ENCODE data around the gene KLRD1.
"Not testable (repeated sequence)": the region's sequence is repeated elsewhere in the genome, so short reads cannot be mapped to it uniquely, and the experiment has no call there.

Gene KLRD1

DNA sequence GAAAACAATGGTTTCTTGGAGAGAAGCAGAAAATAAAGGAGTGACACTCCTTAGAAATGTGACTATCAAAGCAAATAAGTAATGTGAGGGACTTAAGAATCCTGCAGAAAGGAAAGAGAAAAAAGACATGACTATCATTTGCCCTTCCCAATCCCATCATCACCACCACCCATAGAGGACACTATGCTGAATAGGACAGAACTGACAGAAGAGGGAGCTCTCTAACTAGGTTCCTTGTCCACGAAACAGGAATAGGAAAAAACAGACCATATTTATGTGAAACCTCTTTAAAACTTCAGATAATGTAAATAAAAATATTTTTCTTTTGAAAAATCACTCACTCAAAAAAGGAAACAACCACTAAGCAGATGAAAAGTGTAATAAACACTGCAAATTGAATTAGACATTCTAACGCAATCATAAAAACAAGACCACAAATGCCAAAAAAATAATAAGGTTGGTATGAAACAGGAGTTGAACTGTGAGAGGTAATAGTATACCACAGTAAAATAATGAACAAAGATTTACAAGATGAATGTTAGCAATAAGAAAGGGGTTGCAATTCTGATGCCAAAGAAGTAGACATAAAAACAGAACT lies 24.1 kb downstream of the KLRD1 start:
- Histone ChIP-seq H3K4me3 (ENCODE audit: insufficient read depth, low read depth, low read length, poor library complexity, severe bottlenecking) (no peak overlapping the region), H3K36me3 (ENCODE audit: control insufficient read depth, insufficient read depth, low read length) (no peaks in the 10 kb centered on the region)
- DNase-seq, result no peak

DNA sequence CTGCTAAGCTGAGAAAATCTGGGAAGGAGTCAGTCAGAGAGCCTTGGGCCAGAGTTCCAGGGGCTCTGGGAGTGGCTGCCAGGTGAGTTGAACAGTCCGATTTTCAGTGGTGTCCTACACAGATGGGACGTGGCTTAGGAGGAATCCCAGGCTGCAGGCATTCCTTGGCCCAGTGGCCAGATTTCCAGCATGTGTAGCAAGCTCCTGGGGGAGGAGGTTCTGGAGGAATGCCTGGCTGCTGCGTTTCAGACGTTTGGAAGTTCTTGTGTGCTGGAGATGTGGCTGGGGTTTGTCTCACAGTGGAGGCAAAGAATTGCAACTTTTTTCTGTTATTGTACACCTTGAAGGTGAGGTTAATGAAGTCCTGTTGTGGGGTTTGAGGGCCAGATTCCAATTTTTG lies 28.5 kb downstream of the KLRD1 start:
- H3K36me3 ChIP-seq (ENCODE audit: control insufficient read depth, insufficient read depth, low read length); H3K27ac ChIP-seq (ENCODE audit: insufficient read depth, low read length, poor library complexity, severe bottlenecking); H3K4me1 ChIP-seq (ENCODE audit: control insufficient read depth, insufficient read depth, low read length, poor library complexity, severe bottlenecking); H3K4me3 ChIP-seq (ENCODE audit: insufficient read depth, low read depth, low read length, poor library complexity, severe bottlenecking); H3K27me3 ChIP-seq (replicated peaks; ENCODE audit: control insufficient read depth, insufficient read depth, low read length, poor library complexity, severe bottlenecking); DNase-seq; H3K9me3 ChIP-seq (ENCODE audit: control insufficient read depth, low read length): not testable (repeated sequence)

More for the DNA sequence above, 24.1 kb downstream of the KLRD1 start:
- no peaks in the 10 kb centered on the region for H3K9me3 ChIP-seq (ENCODE audit: control insufficient read depth, low read length)
- no peaks in the 10 kb centered on the region for H3K27me3 ChIP-seq (replicated peaks; ENCODE audit: control insufficient read depth, insufficient read depth, low read length, poor library complexity, severe bottlenecking)
- no peak overlapping the region for H3K27ac ChIP-seq (ENCODE audit: insufficient read depth, low read length, poor library complexity, severe bottlenecking)
- H3K4me1 ChIP-seq (ENCODE audit: control insufficient read depth, insufficient read depth, low read length, poor library complexity, severe bottlenecking), result no peaks in the 10 kb centered on the region

DNA sequence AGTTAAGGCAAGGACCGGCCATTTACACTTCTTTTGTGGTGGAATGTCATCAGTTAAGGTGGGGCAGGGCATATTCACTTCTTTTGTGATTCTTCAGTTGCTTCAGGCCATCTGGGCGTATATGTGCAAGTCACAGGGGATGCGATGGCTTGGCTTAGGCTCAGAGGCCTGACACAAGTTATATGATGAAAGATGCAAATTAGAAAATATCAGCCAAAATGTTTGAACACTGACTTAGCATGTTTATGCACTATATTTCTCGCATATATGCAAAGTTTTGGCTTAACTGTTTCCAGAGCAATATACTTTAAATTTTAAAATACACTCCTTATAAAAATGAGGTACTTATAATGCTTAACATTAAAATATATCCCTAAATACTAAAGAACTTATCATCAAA lies 30.8 kb downstream of the KLRD1 start:
- DNase-seq; H3K27ac ChIP-seq (ENCODE audit: insufficient read depth, low read length, poor library complexity, severe bottlenecking): not testable (repeated sequence)

DNA sequence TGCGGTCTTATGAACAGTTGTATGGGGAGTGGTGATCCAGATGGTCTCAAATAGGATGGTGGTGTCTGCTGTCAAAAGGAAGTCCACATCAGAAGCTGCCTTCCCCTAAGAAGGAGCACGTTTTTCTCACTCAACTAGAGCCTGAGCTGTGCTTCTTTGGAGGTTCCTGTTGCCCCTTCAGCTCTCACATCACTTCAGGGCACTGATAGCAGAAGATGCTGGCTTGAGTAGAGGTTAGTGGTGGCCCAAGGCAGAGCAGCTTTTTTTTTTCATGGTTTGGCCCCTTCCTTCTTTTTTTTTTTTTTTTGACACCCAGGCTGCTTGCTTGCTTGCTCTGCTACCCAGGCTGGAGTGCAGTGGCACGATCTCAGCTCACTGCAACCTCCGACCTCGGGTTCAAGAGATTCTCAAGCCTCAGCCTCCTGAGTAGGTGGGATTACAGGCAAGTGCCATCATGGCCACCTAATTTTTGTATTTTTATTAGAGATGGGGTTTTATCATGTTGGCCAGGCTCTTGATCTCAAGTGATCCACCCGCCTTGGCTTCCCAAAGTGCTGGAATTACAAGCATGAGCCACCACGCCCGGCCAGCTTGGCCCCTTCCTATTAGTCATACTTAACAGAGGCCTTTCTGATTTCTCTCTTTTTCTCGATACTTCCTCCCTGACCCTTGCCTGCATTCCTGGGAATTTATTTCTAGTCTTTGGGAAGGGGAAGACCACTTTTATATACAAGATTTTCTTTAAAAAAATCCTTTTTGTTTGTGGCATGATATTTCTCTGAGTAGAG lies 31.6 kb downstream of the KLRD1 start:
- DNase-seq, result no peak

More for the DNA sequence above, 30.8 kb downstream of the KLRD1 start:
- H3K4me3 ChIP-seq (ENCODE audit: insufficient read depth, low read depth, low read length, poor library complexity, severe bottlenecking); H3K27me3 ChIP-seq (replicated peaks; ENCODE audit: control insufficient read depth, insufficient read depth, low read length, poor library complexity, severe bottlenecking); H3K9me3 ChIP-seq (ENCODE audit: control insufficient read depth, low read length); H3K36me3 ChIP-seq (ENCODE audit: control insufficient read depth, insufficient read depth, low read length); H3K4me1 ChIP-seq (ENCODE audit: control insufficient read depth, insufficient read depth, low read length, poor library complexity, severe bottlenecking): not testable (repeated sequence)

DNA sequence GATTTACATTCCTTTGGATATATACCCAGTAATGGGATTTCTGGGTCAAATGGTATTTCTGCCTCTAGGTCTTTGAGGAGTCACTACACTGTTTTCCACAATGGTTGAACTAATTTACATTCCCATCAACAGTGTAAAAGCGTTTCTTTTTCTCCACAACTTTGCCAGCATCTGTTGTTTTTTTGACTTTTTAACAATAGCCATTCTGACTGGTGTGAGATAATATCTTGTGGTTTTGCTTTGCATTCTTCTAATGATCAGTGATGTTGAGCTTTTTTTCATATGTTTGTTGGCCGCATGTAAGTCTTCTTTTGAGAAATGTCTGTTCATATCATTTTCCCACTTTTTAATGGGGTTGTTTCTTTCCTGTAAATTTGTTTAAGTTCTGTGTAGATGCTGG lies 33.3 kb downstream of the KLRD1 start:
- H3K27ac ChIP-seq (ENCODE audit: insufficient read depth, low read length, poor library complexity, severe bottlenecking); H3K4me1 ChIP-seq (ENCODE audit: control insufficient read depth, insufficient read depth, low read length, poor library complexity, severe bottlenecking); DNase-seq; H3K36me3 ChIP-seq (ENCODE audit: control insufficient read depth, insufficient read depth, low read length); H3K9me3 ChIP-seq (ENCODE audit: control insufficient read depth, low read length); H3K4me3 ChIP-seq (ENCODE audit: insufficient read depth, low read depth, low read length, poor library complexity, severe bottlenecking); H3K27me3 ChIP-seq (replicated peaks; ENCODE audit: control insufficient read depth, insufficient read depth, low read length, poor library complexity, severe bottlenecking): not testable (repeated sequence)

More for the DNA sequence above, 31.6 kb downstream of the KLRD1 start:
- Histone ChIP-seq H3K4me1 (ENCODE audit: control insufficient read depth, insufficient read depth, low read length, poor library complexity, severe bottlenecking) (no peaks in the 10 kb centered on the region), H3K27ac (ENCODE audit: insufficient read depth, low read length, poor library complexity, severe bottlenecking) (no peak overlapping the region), H3K9me3 (ENCODE audit: control insufficient read depth, low read length) (no peaks in the 10 kb centered on the region), H3K27me3 (replicated peaks; ENCODE audit: control insufficient read depth, insufficient read depth, low read length, poor library complexity, severe bottlenecking) (no peaks in the 10 kb centered on the region), H3K36me3 (ENCODE audit: control insufficient read depth, insufficient read depth, low read length) (no peaks in the 10 kb centered on the region), H3K4me3 (ENCODE audit: insufficient read depth, low read depth, low read length, poor library complexity, severe bottlenecking) (no peak overlapping the region)

DNA sequence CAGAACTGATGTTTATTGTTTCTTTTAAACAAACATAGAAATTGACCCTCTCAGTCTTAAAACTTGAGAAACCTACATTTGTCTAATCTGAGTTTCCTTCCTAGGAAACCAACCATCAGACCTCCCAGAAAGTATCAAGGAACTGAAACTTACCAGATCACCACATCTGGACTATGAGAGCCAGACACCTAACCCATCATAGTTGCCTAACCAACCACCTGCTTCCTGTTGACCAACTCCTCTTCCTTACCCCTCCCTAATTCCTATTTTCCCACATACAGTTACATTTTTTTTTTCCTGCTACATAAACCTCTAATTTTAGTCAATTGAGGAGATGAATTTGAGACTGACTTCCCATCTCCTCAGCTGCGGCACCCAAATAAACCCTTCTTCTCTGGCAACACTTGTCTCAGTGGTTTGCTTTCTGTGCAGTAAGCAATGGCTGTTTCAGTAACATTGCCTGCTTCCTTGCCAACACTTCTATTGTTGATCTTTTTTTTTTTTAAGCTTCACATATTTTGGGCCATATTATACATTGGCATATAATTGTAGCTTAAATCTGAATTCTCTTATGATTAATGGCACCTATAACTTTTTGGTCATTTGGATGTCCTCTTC lies 34.3 kb downstream of the KLRD1 start:
- no peak for DNase-seq
- H3K4me3 ChIP-seq (ENCODE audit: insufficient read depth, low read depth, low read length, poor library complexity, severe bottlenecking), result no peak overlapping the region
- H3K36me3 ChIP-seq (ENCODE audit: control insufficient read depth, insufficient read depth, low read length), result no peaks in the 10 kb centered on the region
- H3K4me1 ChIP-seq (ENCODE audit: control insufficient read depth, insufficient read depth, low read length, poor library complexity, severe bottlenecking), result no peaks in the 10 kb centered on the region
- H3K27ac ChIP-seq (ENCODE audit: insufficient read depth, low read length, poor library complexity, severe bottlenecking), result no peak overlapping the region
- H3K9me3 ChIP-seq (ENCODE audit: control insufficient read depth, low read length), result no peaks in the 10 kb centered on the region
- H3K27me3 ChIP-seq (replicated peaks; ENCODE audit: control insufficient read depth, insufficient read depth, low read length, poor library complexity, severe bottlenecking), result no peaks in the 10 kb centered on the region

DNA sequence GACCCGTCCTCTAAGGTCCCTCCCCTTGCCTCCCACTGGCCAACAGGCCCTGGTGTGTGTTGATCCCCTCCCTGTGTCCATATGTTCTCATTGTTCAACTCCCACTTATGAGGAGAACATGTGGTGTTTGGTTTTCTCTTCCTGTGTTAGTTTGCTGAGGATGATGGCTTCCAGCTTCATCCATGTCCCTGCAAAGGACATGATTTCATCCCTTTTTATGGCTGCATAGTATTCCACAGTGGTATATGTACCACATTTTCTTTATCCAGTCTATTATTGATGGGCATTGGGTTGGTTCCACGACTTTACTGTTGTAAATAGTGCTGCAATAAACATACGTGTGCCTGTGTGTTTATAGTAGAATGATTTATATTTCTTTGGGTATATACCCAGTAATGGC lies 43.8 kb downstream of the KLRD1 start:
- not testable (repeated sequence) for H3K36me3 ChIP-seq (ENCODE audit: control insufficient read depth, insufficient read depth, low read length); H3K4me3 ChIP-seq (ENCODE audit: insufficient read depth, low read depth, low read length, poor library complexity, severe bottlenecking)

DNA sequence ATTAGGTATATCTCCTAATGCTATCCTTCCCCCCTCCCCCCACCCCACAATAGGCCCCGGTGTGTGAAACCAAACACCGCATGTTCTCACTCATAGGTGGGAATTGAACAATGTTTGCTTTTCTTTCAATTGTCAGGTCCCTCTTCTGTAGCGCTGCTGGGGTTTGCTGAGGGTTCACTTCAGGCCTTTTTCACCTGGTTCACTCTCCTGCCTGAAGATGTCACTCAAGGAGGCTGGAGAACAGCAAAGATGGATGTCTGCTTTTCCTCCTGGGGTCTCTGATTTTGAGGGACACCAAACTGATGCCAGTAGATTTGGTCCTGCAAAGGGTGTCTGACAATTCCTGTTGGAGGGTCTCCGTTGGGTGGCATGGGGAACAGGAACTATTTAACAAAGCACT lies 46.4 kb downstream of the KLRD1 start:
- H3K27ac ChIP-seq (ENCODE audit: insufficient read depth, low read length, poor library complexity, severe bottlenecking), result no peak overlapping the region
- no peak overlapping the region for H3K4me3 ChIP-seq (ENCODE audit: insufficient read depth, low read depth, low read length, poor library complexity, severe bottlenecking)
- H3K36me3 ChIP-seq (ENCODE audit: control insufficient read depth, insufficient read depth, low read length), result no peaks in the 10 kb centered on the region
- H3K27me3 ChIP-seq (replicated peaks; ENCODE audit: control insufficient read depth, insufficient read depth, low read length, poor library complexity, severe bottlenecking), result no peaks in the 10 kb centered on the region
- no peak for DNase-seq
- no peaks in the 10 kb centered on the region for H3K9me3 ChIP-seq (ENCODE audit: control insufficient read depth, low read length)
- H3K4me1 ChIP-seq (ENCODE audit: control insufficient read depth, insufficient read depth, low read length, poor library complexity, severe bottlenecking), result no peaks in the 10 kb centered on the region

More for the DNA sequence above, 43.8 kb downstream of the KLRD1 start:
- DNase-seq; H3K27ac ChIP-seq (ENCODE audit: insufficient read depth, low read length, poor library complexity, severe bottlenecking); H3K27me3 ChIP-seq (replicated peaks; ENCODE audit: control insufficient read depth, insufficient read depth, low read length, poor library complexity, severe bottlenecking); H3K4me1 ChIP-seq (ENCODE audit: control insufficient read depth, insufficient read depth, low read length, poor library complexity, severe bottlenecking); H3K9me3 ChIP-seq (ENCODE audit: control insufficient read depth, low read length): not testable (repeated sequence)

DNA sequence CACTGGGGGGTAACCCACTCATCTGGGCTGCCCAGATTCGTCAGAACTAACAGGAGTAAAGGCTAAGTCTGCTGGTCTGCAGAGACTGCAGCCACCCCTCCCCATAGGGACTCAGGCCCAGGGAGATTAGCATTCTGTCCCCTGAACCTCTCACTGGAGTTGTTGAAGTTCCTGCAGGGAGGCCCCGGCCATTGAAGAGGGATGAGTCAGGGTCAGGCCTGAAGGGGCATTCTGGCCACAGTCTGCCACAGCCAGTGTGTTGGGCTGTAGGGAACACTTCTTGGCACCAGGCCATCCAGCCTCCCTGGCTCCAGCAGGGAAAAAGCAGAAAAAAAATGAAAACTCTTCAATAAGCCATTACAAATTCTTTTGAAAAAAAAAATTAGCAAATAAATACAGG lies 46.8 kb downstream of the KLRD1 start:
- Histone ChIP-seq H3K27me3 (replicated peaks; ENCODE audit: control insufficient read depth, insufficient read depth, low read length, poor library complexity, severe bottlenecking) (no peaks in the 10 kb centered on the region), H3K27ac (ENCODE audit: insufficient read depth, low read length, poor library complexity, severe bottlenecking) (no peak overlapping the region), H3K9me3 (ENCODE audit: control insufficient read depth, low read length) (no peaks in the 10 kb centered on the region), H3K4me1 (ENCODE audit: control insufficient read depth, insufficient read depth, low read length, poor library complexity, severe bottlenecking) (no peaks in the 10 kb centered on the region), H3K36me3 (ENCODE audit: control insufficient read depth, insufficient read depth, low read length) (no peaks in the 10 kb centered on the region), H3K4me3 (ENCODE audit: insufficient read depth, low read depth, low read length, poor library complexity, severe bottlenecking) (no peak overlapping the region)
- DNase-seq, result no peak

DNA sequence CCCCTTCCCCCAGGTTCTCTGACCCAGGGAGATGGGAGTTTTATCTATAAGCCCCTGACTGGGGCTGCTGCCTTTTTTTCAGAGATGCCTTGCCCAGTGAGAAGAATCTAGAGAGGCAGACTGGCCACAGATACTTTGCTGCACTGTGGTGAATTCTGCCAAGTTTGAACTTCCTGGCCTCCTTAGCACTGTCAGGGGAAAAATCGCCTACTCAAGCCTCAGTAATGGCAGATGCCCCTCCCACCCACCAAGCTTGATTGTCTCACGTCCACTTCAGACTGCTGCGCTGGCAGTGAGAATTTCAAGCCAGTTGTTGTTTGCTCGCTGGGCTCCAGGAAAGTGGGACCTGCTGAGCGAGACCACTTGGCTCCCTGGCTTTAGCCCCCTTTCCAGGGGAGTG lies 50.5 kb downstream of the KLRD1 start:
- H3K36me3 ChIP-seq (ENCODE audit: control insufficient read depth, insufficient read depth, low read length), result no peaks in the 10 kb centered on the region
- H3K27me3 ChIP-seq (replicated peaks; ENCODE audit: control insufficient read depth, insufficient read depth, low read length, poor library complexity, severe bottlenecking), result no peaks in the 10 kb centered on the region

More for the DNA sequence above, 50.5 kb downstream of the KLRD1 start:
- Histone ChIP-seq H3K4me1 (ENCODE audit: control insufficient read depth, insufficient read depth, low read length, poor library complexity, severe bottlenecking) (no peaks in the 10 kb centered on the region), H3K27ac (ENCODE audit: insufficient read depth, low read length, poor library complexity, severe bottlenecking) (no peak overlapping the region), H3K4me3 (ENCODE audit: insufficient read depth, low read depth, low read length, poor library complexity, severe bottlenecking) (no peak overlapping the region), H3K9me3 (ENCODE audit: control insufficient read depth, low read length) (no peaks in the 10 kb centered on the region)
- no peak for DNase-seq
